ENCODE results near the gene RAB11A.

DNA sequence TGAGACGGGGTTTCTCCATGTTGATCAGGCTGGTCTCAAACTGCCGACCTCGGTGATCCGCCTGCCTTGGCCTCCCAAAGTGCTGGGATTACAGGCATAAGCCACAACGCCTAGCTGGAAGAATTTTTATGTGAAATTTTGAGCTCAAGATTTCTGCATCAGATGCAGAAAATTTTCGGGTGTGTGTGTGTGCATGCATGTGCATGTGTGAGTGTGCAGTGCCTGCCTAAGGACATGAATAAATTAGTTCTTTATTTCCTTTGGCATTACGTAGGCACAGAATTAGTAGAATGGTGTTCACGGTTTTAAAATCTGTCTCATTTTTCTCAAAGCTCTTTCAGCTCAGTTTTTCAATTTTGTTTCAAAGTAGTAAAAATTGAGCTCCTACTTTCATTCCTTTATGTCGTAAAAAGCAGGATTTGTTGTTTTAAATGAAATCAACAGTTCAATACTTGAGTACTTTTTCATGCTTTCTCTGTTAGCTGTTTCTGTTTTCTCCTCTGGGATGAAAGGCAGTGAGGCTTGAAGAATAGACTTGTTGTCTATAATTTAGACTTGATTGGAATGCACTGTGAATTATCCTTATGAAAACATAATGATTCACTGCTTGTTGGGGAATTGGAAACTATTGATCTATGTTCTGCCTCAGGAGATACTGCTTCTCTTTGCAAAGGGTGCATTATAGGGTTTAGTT, 23.3 kb upstream of the RAB11A start:
- TF ChIP-seq ZBTB7B (CRISPR knock-in tag; IDR thresholded peaks at IDR 0.05): no peak
- no peak for TF ChIP-seq KLF9 (CRISPR knock-in tag; IDR thresholded peaks at IDR 0.05; ENCODE audit: low read depth)
- TF ChIP-seq POLR2AphosphoS5 (IDR thresholded peaks at IDR 0.05; ENCODE audit: low read depth, low read length): no peak
- TF ChIP-seq, protein P1, sequence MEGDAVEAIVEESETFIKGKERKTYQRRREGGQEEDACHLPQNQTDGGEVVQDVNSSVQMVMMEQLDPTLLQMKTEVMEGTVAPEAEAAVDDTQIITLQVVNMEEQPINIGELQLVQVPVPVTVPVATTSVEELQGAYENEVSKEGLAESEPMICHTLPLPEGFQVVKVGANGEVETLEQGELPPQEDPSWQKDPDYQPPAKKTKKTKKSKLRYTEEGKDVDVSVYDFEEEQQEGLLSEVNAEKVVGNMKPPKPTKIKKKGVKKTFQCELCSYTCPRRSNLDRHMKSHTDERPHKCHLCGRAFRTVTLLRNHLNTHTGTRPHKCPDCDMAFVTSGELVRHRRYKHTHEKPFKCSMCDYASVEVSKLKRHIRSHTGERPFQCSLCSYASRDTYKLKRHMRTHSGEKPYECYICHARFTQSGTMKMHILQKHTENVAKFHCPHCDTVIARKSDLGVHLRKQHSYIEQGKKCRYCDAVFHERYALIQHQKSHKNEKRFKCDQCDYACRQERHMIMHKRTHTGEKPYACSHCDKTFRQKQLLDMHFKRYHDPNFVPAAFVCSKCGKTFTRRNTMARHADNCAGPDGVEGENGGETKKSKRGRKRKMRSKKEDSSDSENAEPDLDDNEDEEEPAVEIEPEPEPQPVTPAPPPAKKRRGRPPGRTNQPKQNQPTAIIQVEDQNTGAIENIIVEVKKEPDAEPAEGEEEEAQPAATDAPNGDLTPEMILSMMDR (CRISPR knock-in tag; IDR thresholded peaks at IDR 0.05): no peak
- TF ChIP-seq, protein P2, sequence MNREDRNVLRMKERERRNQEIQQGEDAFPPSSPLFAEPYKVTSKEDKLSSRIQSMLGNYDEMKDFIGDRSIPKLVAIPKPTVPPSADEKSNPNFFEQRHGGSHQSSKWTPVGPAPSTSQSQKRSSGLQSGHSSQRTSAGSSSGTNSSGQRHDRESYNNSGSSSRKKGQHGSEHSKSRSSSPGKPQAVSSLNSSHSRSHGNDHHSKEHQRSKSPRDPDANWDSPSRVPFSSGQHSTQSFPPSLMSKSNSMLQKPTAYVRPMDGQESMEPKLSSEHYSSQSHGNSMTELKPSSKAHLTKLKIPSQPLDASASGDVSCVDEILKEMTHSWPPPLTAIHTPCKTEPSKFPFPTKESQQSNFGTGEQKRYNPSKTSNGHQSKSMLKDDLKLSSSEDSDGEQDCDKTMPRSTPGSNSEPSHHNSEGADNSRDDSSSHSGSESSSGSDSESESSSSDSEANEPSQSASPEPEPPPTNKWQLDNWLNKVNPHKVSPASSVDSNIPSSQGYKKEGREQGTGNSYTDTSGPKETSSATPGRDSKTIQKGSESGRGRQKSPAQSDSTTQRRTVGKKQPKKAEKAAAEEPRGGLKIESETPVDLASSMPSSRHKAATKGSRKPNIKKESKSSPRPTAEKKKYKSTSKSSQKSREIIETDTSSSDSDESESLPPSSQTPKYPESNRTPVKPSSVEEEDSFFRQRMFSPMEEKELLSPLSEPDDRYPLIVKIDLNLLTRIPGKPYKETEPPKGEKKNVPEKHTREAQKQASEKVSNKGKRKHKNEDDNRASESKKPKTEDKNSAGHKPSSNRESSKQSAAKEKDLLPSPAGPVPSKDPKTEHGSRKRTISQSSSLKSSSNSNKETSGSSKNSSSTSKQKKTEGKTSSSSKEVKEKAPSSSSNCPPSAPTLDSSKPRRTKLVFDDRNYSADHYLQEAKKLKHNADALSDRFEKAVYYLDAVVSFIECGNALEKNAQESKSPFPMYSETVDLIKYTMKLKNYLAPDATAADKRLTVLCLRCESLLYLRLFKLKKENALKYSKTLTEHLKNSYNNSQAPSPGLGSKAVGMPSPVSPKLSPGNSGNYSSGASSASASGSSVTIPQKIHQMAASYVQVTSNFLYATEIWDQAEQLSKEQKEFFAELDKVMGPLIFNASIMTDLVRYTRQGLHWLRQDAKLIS (CRISPR knock-in tag; IDR thresholded peaks at IDR 0.05): no peak

All from HepG2 (cell line).